ENCODE measurements around the gene HEXIM2. TPM values are rescaled to one million over a fixed set of nuclear protein-coding genes. Genes with fewer than 3 reads are reported as not detected.

HEXIM2 gene
- total RNA-seq, 1 experiment from 2014 or later = 11.9 TPM

- DNase-seq (ENCODE audit: low spot score) (peak; percentile 90), ATAC-seq (peak; percentile 27)
- CTCF ChIA-PET = interaction anchor here (0.5 to 16.3 kb wide), 33 partner anchors 10 to 1034 kb away, joined by 3 to 531 read pairs (median 5); partner anchors contain the start of genes ACBD4, FMNL1, HEXIM2 and MAP3K14
- Mint-ChIP-seq H3K4me1 (peaks cover 31% of the 10 kb centered on the region), H3K9me3 (no peaks in the 10 kb centered on the region), H3K27ac (peak overlapping the region; percentile 90), H3K27me3 (ENCODE audit: low read depth) (peaks cover 5% of the 10 kb centered on the region; the same call in 1 of the 2 replicates), H3K36me3 (no peaks in the 10 kb centered on the region; the same call in 1 of the 2 replicates), H3K4me3 (peak overlapping the region; percentile 98)
- POLR2A ChIA-PET = interaction anchor here (0.5 to 6.1 kb wide), 34 partner anchors 8 to 503 kb away, joined by 3 to 242 read pairs (median 4); partner anchors contain the start of genes ACBD4, HEXIM2 and NMT1
- no peak for TF ChIP-seq ZNF219 (CRISPR knock-in tag; IDR thresholded peaks at IDR 0.05; ENCODE audit: borderline replicate concordance)
- no peak for TF ChIP-seq ZNF263 (CRISPR knock-in tag; IDR thresholded peaks at IDR 0.05; ENCODE audit: low read depth)
- TF ChIP-seq, protein P1, sequence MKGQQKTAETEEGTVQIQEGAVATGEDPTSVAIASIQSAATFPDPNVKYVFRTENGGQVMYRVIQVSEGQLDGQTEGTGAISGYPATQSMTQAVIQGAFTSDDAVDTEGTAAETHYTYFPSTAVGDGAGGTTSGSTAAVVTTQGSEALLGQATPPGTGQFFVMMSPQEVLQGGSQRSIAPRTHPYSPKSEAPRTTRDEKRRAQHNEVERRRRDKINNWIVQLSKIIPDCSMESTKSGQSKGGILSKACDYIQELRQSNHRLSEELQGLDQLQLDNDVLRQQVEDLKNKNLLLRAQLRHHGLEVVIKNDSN (CRISPR knock-in tag; IDR thresholded peaks at IDR 0.05) = 0 out of 2 replicates have a peak, but pooled peaks have one; percentile 4
- no peak for TF ChIP-seq ATF1 (CRISPR knock-in tag; IDR thresholded peaks at IDR 0.05)
- TF ChIP-seq ZNF121 (CRISPR knock-in tag; IDR thresholded peaks at IDR 0.05) = no peak
- TF ChIP-seq, protein P2, sequence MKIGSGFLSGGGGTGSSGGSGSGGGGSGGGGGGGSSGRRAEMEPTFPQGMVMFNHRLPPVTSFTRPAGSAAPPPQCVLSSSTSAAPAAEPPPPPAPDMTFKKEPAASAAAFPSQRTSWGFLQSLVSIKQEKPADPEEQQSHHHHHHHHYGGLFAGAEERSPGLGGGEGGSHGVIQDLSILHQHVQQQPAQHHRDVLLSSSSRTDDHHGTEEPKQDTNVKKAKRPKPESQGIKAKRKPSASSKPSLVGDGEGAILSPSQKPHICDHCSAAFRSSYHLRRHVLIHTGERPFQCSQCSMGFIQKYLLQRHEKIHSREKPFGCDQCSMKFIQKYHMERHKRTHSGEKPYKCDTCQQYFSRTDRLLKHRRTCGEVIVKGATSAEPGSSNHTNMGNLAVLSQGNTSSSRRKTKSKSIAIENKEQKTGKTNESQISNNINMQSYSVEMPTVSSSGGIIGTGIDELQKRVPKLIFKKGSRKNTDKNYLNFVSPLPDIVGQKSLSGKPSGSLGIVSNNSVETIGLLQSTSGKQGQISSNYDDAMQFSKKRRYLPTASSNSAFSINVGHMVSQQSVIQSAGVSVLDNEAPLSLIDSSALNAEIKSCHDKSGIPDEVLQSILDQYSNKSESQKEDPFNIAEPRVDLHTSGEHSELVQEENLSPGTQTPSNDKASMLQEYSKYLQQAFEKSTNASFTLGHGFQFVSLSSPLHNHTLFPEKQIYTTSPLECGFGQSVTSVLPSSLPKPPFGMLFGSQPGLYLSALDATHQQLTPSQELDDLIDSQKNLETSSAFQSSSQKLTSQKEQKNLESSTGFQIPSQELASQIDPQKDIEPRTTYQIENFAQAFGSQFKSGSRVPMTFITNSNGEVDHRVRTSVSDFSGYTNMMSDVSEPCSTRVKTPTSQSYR (CRISPR knock-in tag; IDR thresholded peaks at IDR 0.05) = peak; percentile 58; the same call in 1 of the 2 replicates
- TF ChIP-seq, protein P3, sequence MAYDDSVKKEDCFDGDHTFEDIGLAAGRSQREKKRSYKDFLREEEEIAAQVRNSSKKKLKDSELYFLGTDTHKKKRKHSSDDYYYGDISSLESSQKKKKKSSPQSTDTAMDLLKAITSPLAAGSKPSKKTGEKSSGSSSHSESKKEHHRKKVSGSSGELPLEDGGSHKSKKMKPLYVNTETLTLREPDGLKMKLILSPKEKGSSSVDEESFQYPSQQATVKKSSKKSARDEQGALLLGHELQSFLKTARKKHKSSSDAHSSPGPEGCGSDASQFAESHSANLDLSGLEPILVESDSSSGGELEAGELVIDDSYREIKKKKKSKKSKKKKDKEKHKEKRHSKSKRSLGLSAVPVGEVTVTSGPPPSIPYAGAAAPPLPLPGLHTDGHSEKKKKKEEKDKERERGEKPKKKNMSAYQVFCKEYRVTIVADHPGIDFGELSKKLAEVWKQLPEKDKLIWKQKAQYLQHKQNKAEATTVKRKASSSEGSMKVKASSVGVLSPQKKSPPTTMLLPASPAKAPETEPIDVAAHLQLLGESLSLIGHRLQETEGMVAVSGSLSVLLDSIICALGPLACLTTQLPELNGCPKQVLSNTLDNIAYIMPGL (CRISPR knock-in tag; IDR thresholded peaks at IDR 0.05) = peak; percentile 81; the same call in 1 of the 2 replicates
- no peak for TF ChIP-seq PREB (CRISPR knock-in tag; IDR thresholded peaks at IDR 0.05; ENCODE audit: borderline replicate concordance)
- TF ChIP-seq MXD4 (CRISPR knock-in tag; IDR thresholded peaks at IDR 0.05; ENCODE audit: borderline replicate concordance) = no peak
- TF ChIP-seq ARID4B (CRISPR knock-in tag; IDR thresholded peaks at IDR 0.05; ENCODE audit: borderline replicate concordance) = peak; percentile 53; the same call in 1 of the 2 replicates
- 0 out of 2 replicates have a peak, but pooled peaks have one; percentile 35 for TF ChIP-seq PRRX2 (CRISPR knock-in tag; IDR thresholded peaks at IDR 0.05)
- TF ChIP-seq E2F1 (CRISPR knock-in tag; IDR thresholded peaks at IDR 0.05) = no peak
- TF ChIP-seq, protein P4, sequence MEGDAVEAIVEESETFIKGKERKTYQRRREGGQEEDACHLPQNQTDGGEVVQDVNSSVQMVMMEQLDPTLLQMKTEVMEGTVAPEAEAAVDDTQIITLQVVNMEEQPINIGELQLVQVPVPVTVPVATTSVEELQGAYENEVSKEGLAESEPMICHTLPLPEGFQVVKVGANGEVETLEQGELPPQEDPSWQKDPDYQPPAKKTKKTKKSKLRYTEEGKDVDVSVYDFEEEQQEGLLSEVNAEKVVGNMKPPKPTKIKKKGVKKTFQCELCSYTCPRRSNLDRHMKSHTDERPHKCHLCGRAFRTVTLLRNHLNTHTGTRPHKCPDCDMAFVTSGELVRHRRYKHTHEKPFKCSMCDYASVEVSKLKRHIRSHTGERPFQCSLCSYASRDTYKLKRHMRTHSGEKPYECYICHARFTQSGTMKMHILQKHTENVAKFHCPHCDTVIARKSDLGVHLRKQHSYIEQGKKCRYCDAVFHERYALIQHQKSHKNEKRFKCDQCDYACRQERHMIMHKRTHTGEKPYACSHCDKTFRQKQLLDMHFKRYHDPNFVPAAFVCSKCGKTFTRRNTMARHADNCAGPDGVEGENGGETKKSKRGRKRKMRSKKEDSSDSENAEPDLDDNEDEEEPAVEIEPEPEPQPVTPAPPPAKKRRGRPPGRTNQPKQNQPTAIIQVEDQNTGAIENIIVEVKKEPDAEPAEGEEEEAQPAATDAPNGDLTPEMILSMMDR (IDR thresholded peaks at IDR 0.05) = peak; percentile 39; the same call in 1 of the 2 replicates
- peak; percentile 65; the same call in 1 of the 2 replicates for TF ChIP-seq GABPB1 (CRISPR knock-in tag; IDR thresholded peaks at IDR 0.05)
- no peak for TF ChIP-seq ZNF671 (CRISPR knock-in tag; IDR thresholded peaks at IDR 0.05)
- TF ChIP-seq ZBTB21 (CRISPR knock-in tag; IDR thresholded peaks at IDR 0.05; ENCODE audit: borderline replicate concordance) = no peak
- 0 out of 2 replicates have a peak, but pooled peaks have one; percentile 67 for TF ChIP-seq KAT7 (CRISPR knock-in tag; IDR thresholded peaks at IDR 0.05; ENCODE audit: borderline replicate concordance)
- TF ChIP-seq, protein P5, sequence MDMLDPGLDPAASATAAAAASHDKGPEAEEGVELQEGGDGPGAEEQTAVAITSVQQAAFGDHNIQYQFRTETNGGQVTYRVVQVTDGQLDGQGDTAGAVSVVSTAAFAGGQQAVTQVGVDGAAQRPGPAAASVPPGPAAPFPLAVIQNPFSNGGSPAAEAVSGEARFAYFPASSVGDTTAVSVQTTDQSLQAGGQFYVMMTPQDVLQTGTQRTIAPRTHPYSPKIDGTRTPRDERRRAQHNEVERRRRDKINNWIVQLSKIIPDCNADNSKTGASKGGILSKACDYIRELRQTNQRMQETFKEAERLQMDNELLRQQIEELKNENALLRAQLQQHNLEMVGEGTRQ (CRISPR knock-in tag; IDR thresholded peaks at IDR 0.05) = no peak
- peak; percentile 35; the same call in 1 of the 2 replicates for TF ChIP-seq SP1 (CRISPR knock-in tag; conservative IDR thresholded peaks at IDR 0.05)
- TF ChIP-seq JUN (CRISPR knock-in tag; IDR thresholded peaks at IDR 0.05) = no peak
- peak; percentile 33; the same call in 1 of the 2 replicates for TF ChIP-seq ZNF423 (CRISPR knock-in tag; IDR thresholded peaks at IDR 0.05)
Measured at GRCh38 chr17:45149037-45149668, 12.5 kb upstream of the HEXIM2 start.

Data from WTC11 (cell line).